ENCODE data around the gene GPR161.
"Not testable (repeated sequence)": the region's sequence is repeated elsewhere in the genome, so short reads cannot be mapped to it uniquely, and the experiment has no call there.

Gene GPR161

GRCh38 chr1:168136709-168137514 is at the start of gene GPR161:
GPR161 (minus strand) TSS chr1:168136930; CDS start chr1:168104850, 32,080 bp downstream.
- H3K9ac ChIP-seq (ENCODE audit: low read length in 2 of 2): peak within 1 kb of the TSS; percentile 65 to 80
- peak within 1 kb of the TSS; percentile 82 to 87 for H3K4me3 ChIP-seq (ENCODE audit: low read length in 2 of 2)
- no peaks in the 10 kb centered on the region for H3K27me3 ChIP-seq (ENCODE audit: control insufficient read depth in 1 of 2, insufficient read depth in 2 of 2, low read length in 2 of 2)
- H3K4me1 ChIP-seq (ENCODE audit: control insufficient read depth, insufficient read depth, low read length): peaks cover 15% of the 10 kb centered on the region
- no peaks in the 10 kb centered on the region for H3K36me3 ChIP-seq (ENCODE audit: control insufficient read depth in 2 of 2, insufficient read depth in 2 of 2, low read length in 2 of 2)
- H3K27ac ChIP-seq (ENCODE audit: low read length): peak within 1 kb of the TSS; percentile 66
- H3K9me3 ChIP-seq (ENCODE audit: control insufficient read depth in 2 of 2, low read length in 2 of 2): no peaks in the 10 kb centered on the region

- not testable (repeated sequence) for H3K9ac ChIP-seq (ENCODE audit: low read length in 2 of 2); H3K36me3 ChIP-seq (ENCODE audit: control insufficient read depth in 2 of 2, insufficient read depth in 2 of 2, low read length in 2 of 2); H3K4me3 ChIP-seq (ENCODE audit: low read length in 2 of 2); H3K27me3 ChIP-seq (ENCODE audit: control insufficient read depth in 1 of 2, insufficient read depth in 2 of 2, low read length in 2 of 2); H3K4me1 ChIP-seq (ENCODE audit: control insufficient read depth, insufficient read depth, low read length); H3K27ac ChIP-seq (ENCODE audit: low read length); H3K9me3 ChIP-seq (ENCODE audit: control insufficient read depth in 2 of 2, low read length in 2 of 2)
These were observed 44.5 kb upstream of the GPR161 start for GRCh38 chr1:168181063-168181720.

- peak overlapping the region; percentile 65 to 96 for H3K9ac ChIP-seq (ENCODE audit: low read length in 2 of 2)
- peak overlapping the region; percentile 54 to 97 for H3K4me3 ChIP-seq (ENCODE audit: low read length in 2 of 2)
- no peaks in the 10 kb centered on the region for H3K9me3 ChIP-seq (ENCODE audit: control insufficient read depth in 2 of 2, low read length in 2 of 2)
- no peak overlapping the region for H3K27ac ChIP-seq (ENCODE audit: low read length)
- no peaks in the 10 kb centered on the region for H3K27me3 ChIP-seq (ENCODE audit: control insufficient read depth in 1 of 2, insufficient read depth in 2 of 2, low read length in 2 of 2)
- H3K4me1 ChIP-seq (ENCODE audit: control insufficient read depth, insufficient read depth, low read length): peaks cover 7% of the 10 kb centered on the region
- H3K36me3 ChIP-seq (ENCODE audit: control insufficient read depth in 2 of 2, insufficient read depth in 2 of 2, low read length in 2 of 2): no peaks in the 10 kb centered on the region
These were observed 43.4 kb upstream of the GPR161 start for GRCh38 chr1:168180148-168180524.

DNA sequence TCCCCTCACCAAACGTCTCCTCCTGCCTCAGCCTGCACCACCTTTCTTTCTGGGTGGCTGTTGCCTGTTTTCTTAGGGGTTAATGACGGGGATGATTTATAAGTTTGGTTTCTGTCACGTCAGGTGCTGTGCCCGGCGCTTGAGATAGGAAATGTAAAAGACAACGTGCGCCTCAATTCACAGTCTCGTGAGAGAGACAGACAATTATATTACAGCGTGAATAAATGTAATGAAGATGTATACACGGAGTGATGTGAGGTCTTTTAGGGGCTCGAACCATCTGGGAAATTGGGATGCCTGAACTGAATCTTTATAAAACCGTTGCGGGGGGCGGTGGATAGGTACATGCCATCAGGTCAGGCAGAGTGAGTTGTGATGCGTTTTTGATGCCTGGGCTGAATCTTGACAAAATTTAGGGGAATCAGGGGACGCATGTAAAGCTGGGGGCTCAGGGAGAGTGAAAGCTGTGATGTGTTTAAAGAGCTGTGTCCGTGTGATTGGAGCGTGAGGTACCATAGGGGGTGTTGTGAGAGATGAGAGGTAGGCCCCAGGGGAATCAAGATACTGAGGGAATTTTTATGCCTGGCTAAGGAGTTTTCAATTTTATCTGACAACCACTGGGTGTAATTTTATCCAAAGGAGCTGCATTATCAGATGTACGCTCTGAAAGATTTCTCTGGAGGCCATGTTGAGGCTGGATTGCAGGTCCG is 42.9 kb upstream of the GPR161 start:
- Histone ChIP-seq H3K27me3 (ENCODE audit: control insufficient read depth in 1 of 2, insufficient read depth in 2 of 2, low read length in 2 of 2) (no peaks in the 10 kb centered on the region), H3K4me3 (ENCODE audit: low read length in 2 of 2) (peak overlapping the region; percentile 54 to 97), H3K9ac (ENCODE audit: low read length in 2 of 2) (peak overlapping the region; percentile 65 to 96), H3K4me1 (ENCODE audit: control insufficient read depth, insufficient read depth, low read length) (peaks cover 7% of the 10 kb centered on the region), H3K27ac (ENCODE audit: low read length) (peak overlapping the region; percentile 85), H3K9me3 (ENCODE audit: control insufficient read depth in 2 of 2, low read length in 2 of 2) (no peaks in the 10 kb centered on the region), H3K36me3 (ENCODE audit: control insufficient read depth in 2 of 2, insufficient read depth in 2 of 2, low read length in 2 of 2) (no peaks in the 10 kb centered on the region)

- Histone ChIP-seq H3K4me3 (ENCODE audit: low read length in 2 of 2) (peak within 1 kb of the TSS; percentile 54 to 97), H3K27ac (ENCODE audit: low read length) (peak within 1 kb of the TSS; percentile 85), H3K9me3 (ENCODE audit: control insufficient read depth in 2 of 2, low read length in 2 of 2) (no peaks in the 10 kb centered on the region), H3K4me1 (ENCODE audit: control insufficient read depth, insufficient read depth, low read length) (peaks cover 7% of the 10 kb centered on the region), H3K27me3 (ENCODE audit: control insufficient read depth in 1 of 2, insufficient read depth in 2 of 2, low read length in 2 of 2) (no peaks in the 10 kb centered on the region), H3K9ac (ENCODE audit: low read length in 2 of 2) (peak within 1 kb of the TSS; percentile 65 to 96), H3K36me3 (ENCODE audit: control insufficient read depth in 2 of 2, insufficient read depth in 2 of 2, low read length in 2 of 2) (no peaks in the 10 kb centered on the region)
These were observed 42.1 kb upstream of the GPR161 start, which contains the start of gene TIPRL for GRCh38 chr1:168178638-168179437. TIPRL (plus strand) TSS chr1:168178962; CDS start chr1:168179078, 116 bp downstream.

DNA sequence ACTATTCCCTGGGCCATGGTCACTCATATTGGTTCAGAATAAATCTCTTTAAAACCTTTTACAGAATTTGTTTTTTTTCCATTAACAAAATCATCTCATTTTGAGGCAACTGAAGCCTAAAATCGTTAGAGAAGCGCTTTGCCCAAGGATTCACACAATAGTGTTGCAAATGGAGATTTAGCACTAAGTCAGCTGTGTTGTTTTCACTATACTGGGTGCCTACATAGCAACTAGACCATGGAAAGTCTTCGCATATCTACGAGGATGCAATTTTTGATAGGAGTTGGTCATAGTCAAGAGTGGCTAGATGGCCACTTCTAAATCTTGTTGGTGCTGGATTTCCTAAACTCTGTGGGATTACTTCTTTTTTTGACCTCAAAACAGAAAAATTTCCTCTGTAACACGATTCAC is 41.5 kb upstream of the GPR161 start:
- Histone ChIP-seq H3K27ac (ENCODE audit: low read length) (peak overlapping the region; percentile 85), H3K27me3 (ENCODE audit: control insufficient read depth in 1 of 2, insufficient read depth in 2 of 2, low read length in 2 of 2) (no peaks in the 10 kb centered on the region), H3K9ac (ENCODE audit: low read length in 2 of 2) (peak overlapping the region; percentile 65 to 76), H3K4me3 (ENCODE audit: low read length in 2 of 2) (peak overlapping the region; percentile 54 to 97), H3K9me3 (ENCODE audit: control insufficient read depth in 2 of 2, low read length in 2 of 2) (no peaks in the 10 kb centered on the region), H3K4me1 (ENCODE audit: control insufficient read depth, insufficient read depth, low read length) (peaks cover 7% of the 10 kb centered on the region), H3K36me3 (ENCODE audit: control insufficient read depth in 2 of 2, insufficient read depth in 2 of 2, low read length in 2 of 2) (no peaks in the 10 kb centered on the region)

DNA sequence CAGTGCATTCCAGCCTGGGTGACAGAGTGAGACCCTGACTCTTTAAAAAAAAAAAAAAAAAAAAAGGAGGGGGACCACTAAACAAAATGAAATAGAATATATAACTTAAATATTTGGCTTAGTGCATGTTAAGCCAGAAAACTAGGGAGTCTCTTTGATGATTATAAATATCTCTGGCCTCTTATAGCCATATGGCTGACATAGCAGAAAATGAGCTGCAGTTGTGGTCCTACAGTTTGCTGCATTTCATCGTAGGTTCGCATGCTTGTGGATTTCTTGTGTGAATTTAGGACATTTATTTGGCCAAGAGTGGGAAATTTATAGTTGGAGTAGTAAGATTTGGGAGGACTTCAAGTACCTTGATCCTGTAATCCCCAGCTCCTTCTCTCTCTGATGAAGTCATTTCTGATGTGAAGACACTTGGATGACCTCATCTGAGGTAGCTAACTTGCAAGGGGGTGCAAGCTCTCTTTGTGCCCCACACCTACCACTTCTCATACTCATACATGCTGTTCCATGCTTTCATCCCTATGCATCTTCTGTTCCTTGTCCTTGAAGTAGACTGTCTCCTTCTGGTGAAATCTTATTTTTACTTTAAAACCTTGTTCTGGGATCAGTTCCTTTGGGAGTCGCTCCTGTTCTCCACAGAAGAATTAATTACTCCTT is 35.7 kb upstream of the GPR161 start:
- Histone ChIP-seq H3K9me3 (ENCODE audit: control insufficient read depth in 2 of 2, low read length in 2 of 2) (no peaks in the 10 kb centered on the region), H3K27me3 (ENCODE audit: control insufficient read depth in 1 of 2, insufficient read depth in 2 of 2, low read length in 2 of 2) (no peaks in the 10 kb centered on the region), H3K9ac (ENCODE audit: low read length in 2 of 2) (no peak overlapping the region), H3K27ac (ENCODE audit: low read length) (no peak overlapping the region), H3K4me3 (ENCODE audit: low read length in 2 of 2) (no peak overlapping the region), H3K4me1 (ENCODE audit: control insufficient read depth, insufficient read depth, low read length) (no peaks in the 10 kb centered on the region), H3K36me3 (ENCODE audit: control insufficient read depth in 2 of 2, insufficient read depth in 2 of 2, low read length in 2 of 2) (no peaks in the 10 kb centered on the region)

DNA sequence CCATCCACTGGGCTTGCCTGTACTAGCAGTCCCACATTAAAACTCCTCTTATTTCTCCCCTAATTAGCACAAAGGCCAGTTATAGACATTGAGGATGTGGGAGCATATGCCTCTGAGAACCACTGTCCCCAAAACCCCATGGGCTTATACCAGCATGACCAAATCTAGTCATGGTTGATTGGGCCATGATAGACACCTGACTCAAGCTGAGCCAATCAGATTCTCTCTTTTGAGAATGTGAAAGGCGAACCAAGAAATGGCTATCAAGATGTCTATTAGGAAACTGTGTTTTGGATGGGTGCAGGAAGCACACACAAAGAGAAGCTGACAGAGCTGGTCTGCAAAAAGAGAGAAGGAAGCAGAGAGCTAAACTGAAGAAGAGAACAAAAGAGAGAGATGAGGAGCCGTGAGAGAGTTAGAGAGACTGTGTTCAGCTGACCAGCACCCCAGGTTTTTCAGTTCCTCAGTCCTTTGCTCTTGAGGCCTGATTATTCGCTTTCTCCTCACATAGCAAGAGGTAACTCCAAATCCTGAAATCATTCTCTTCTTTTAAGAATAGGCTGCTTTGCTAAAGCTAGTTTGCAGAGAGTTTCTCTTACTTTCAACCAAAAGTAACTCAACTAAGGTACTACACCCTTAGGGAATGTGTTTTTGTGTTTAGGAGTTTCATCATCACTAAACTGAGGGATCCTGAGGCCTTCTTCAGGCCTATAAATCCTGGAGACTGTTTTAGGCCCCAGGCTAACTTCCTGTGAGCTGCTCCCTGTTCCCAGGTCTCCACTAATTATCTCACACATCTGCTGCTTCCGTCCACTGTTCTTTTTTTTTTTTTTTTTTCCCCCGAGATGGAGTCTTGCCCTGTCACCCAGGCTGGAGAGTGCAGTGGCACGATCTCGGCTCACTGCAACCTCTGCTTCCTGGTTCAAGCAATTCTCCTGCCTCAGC is 34.1 kb upstream of the GPR161 start:
- no peaks in the 10 kb centered on the region for H3K4me1 ChIP-seq (ENCODE audit: control insufficient read depth, insufficient read depth, low read length)
- H3K27ac ChIP-seq (ENCODE audit: low read length): no peak overlapping the region
- no peaks in the 10 kb centered on the region for H3K36me3 ChIP-seq (ENCODE audit: control insufficient read depth in 2 of 2, insufficient read depth in 2 of 2, low read length in 2 of 2)
- H3K9ac ChIP-seq (ENCODE audit: low read length in 2 of 2): no peak overlapping the region
- H3K27me3 ChIP-seq (ENCODE audit: control insufficient read depth in 1 of 2, insufficient read depth in 2 of 2, low read length in 2 of 2): no peaks in the 10 kb centered on the region
- no peaks in the 10 kb centered on the region for H3K9me3 ChIP-seq (ENCODE audit: control insufficient read depth in 2 of 2, low read length in 2 of 2)
- no peak overlapping the region for H3K4me3 ChIP-seq (ENCODE audit: low read length in 2 of 2)

DNA sequence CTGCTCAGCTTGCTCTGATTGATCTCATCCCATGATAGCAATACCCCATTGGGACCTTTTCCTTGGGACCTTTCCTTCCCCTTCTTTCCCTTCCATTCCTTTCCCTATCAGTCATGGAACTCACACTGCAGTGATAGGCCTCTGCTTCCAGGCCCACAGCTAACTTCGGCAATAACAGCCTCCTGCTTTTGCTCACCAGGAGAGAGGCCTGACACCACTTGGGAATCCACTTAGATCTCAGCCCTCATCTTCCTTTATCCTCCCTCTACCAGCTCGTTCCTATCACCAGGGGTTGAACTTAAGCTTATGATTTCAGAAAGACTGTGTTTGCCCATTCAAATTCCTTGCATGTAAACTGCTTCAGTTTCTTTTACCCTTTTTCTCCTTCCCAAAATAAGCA is 31.1 kb upstream of the GPR161 start:
- no peaks in the 10 kb centered on the region for H3K4me1 ChIP-seq (ENCODE audit: control insufficient read depth, insufficient read depth, low read length)
- H3K4me3 ChIP-seq (ENCODE audit: low read length in 2 of 2): no peak overlapping the region
- no peak overlapping the region for H3K27ac ChIP-seq (ENCODE audit: low read length)
- no peak overlapping the region for H3K9ac ChIP-seq (ENCODE audit: low read length in 2 of 2)
- no peaks in the 10 kb centered on the region for H3K27me3 ChIP-seq (ENCODE audit: control insufficient read depth in 1 of 2, insufficient read depth in 2 of 2, low read length in 2 of 2)
- H3K36me3 ChIP-seq (ENCODE audit: control insufficient read depth in 2 of 2, insufficient read depth in 2 of 2, low read length in 2 of 2): no peaks in the 10 kb centered on the region
- H3K9me3 ChIP-seq (ENCODE audit: control insufficient read depth in 2 of 2, low read length in 2 of 2): no peaks in the 10 kb centered on the region
